HepG2 (cell line): ENCODE results near the gene RAC2. TPM values are rescaled to one million over a fixed set of nuclear protein-coding genes. Genes with fewer than 3 reads are reported as not detected.

Experiments
- CENPX ChIP-seq: sonication (generic); formaldehyde crosslinking; IDR thresholded peaks from 2 replicates; pipeline ENCODE4 v1.9.0; 2021; ENCODE audit warnings: mild to moderate bottlenecking, missing genetic modification reagents, moderate library complexity
- E2F1 ChIP-seq: sonication (generic); formaldehyde crosslinking; IDR thresholded peaks from 2 replicates; pipeline ENCODE4 v1.5.0; 2020; ENCODE audit warnings: missing genetic modification reagents
- ELF1 ChIP-seq: sonication (generic); formaldehyde crosslinking; IDR thresholded peaks from 2 replicates; pipeline ENCODE4 v1.4.0; 2020; ENCODE audit warnings: missing genetic modification reagents
- FOXK1 ChIP-seq: sonication (generic); formaldehyde crosslinking; IDR thresholded peaks from 2 replicates; pipeline ENCODE4 v1.4.0; 2020; ENCODE audit warnings: low read depth, missing genetic modification reagents, borderline replicate concordance
- FOXK2 ChIP-seq: fragments of 450-650 bp; IDR thresholded peaks from 2 replicates; pipeline ENCODE4 v1.6.1; 2016
- HHEX ChIP-seq: IDR thresholded peaks from 2 replicates; pipeline ENCODE4 v1.6.1; 2016; ENCODE audit warnings: control low read depth
- KAT2B ChIP-seq: fragments of 150-350 bp; IDR thresholded peaks from 2 replicates; pipeline ENCODE4 v1.6.1; 2014; ENCODE audit warnings: low read depth, low read length, borderline replicate concordance
- KLF11 ChIP-seq: IDR thresholded peaks from 2 replicates; pipeline ENCODE4 v1.6.1; 2016; ENCODE audit warnings: missing compliant biosample characterization
- MAFF ChIP-seq: IDR thresholded peaks from 2 replicates; pipeline ENCODE4 v1.6.1; 2011; ENCODE audit warnings: low read depth, low read length, improper control_type of control experiment
- MED13 ChIP-seq: sonication (generic); formaldehyde crosslinking; IDR thresholded peaks from 2 replicates; pipeline ENCODE4 v1.5.0; 2020; ENCODE audit warnings: missing genetic modification reagents
- NFKB2 ChIP-seq: sonication (generic); formaldehyde crosslinking; IDR thresholded peaks from 2 replicates; pipeline ENCODE4 v1.4.0; 2020; ENCODE audit warnings: missing genetic modification reagents, borderline replicate concordance
- PHF8 ChIP-seq: sonication (generic); formaldehyde crosslinking; IDR thresholded peaks from 2 replicates; pipeline ENCODE4 v1.5.0; 2020; ENCODE audit warnings: missing genetic modification reagents
- PPARG ChIP-seq: conservative IDR thresholded peaks from 2 replicates; pipeline ENCODE4 v1.6.1; 2016; ENCODE audit warnings: missing biosample characterization, missing genetic modification reagents
- REL ChIP-seq: sonication (generic); formaldehyde crosslinking; conservative IDR thresholded peaks from 2 replicates; pipeline ENCODE4 v1.8.0; 2022; ENCODE audit warnings: mild to moderate bottlenecking, missing genetic modification reagents, moderate library complexity
- RFXANK ChIP-seq: IDR thresholded peaks from 2 replicates; pipeline ENCODE4 v1.6.1; 2016
- RNF2 ChIP-seq: fragments of 450-650 bp; conservative IDR thresholded peaks from 2 replicates; pipeline ENCODE4 v1.6.1; 2016; ENCODE audit warnings: low read depth
- SIN3A ChIP-seq: IDR thresholded peaks from 2 replicates; pipeline ENCODE4 v1.6.1; 2011; ENCODE audit warnings: low read depth, mild to moderate bottlenecking, control low read depth, low read length, borderline replicate concordance
- ZNF232 ChIP-seq: sonication (generic); formaldehyde crosslinking; IDR thresholded peaks from 2 replicates; pipeline ENCODE4 v1.4.0; 2020; ENCODE audit warnings: missing genetic modification reagents, borderline replicate concordance
- ZNF251 ChIP-seq: sonication (generic); formaldehyde crosslinking; IDR thresholded peaks from 2 replicates; pipeline ENCODE4 v1.9.0; 2021; ENCODE audit warnings: mild to moderate bottlenecking, missing genetic modification reagents
- ZNF547 ChIP-seq: sonication (generic); formaldehyde crosslinking; IDR thresholded peaks from 2 replicates; pipeline ENCODE4 v1.5.1; 2020; ENCODE audit warnings: mild to moderate bottlenecking, missing genetic modification reagents
- ZNF562 ChIP-seq: sonication (generic); formaldehyde crosslinking; IDR thresholded peaks from 2 replicates; pipeline ENCODE4 v1.8.0; 2022; ENCODE audit warnings: missing genetic modification reagents, borderline replicate concordance
- ZSCAN5A ChIP-seq: sonication (generic); formaldehyde crosslinking; IDR thresholded peaks from 2 replicates; pipeline ENCODE4 v1.8.0; 2022; ENCODE audit warnings: mild to moderate bottlenecking, missing genetic modification reagents, borderline replicate concordance
- polyA plus RNA-seq, 8 experiments: library from polyadenylated mRNA; depleted of rRNA in 3 of 8; stranded (reverse) in 7 of 8; unstranded in 1 of 8; fragments of >200 nt; fragmentation: Illumina TruSeq in 4 of 8; extraction: Trizol in 4 of 8; gene quantifications; 2 replicates each; pipeline versions ENCODE4 v1.2.1 to v1.2.3, GENCODE V29; 2011 to 2016; ENCODE audit warnings: low read depth in 4 of 8, missing spikeins in 1 of 8, mixed read lengths in 1 of 8; ENCODE audit not compliant: insufficient read depth in 1 of 8
- total RNA-seq, 5 experiments: library from RNA; depleted of rRNA; stranded (reverse); fragments of >200 nt; fragmentation: Illumina TruSeq; extraction: Trizol; gene quantifications; 2 replicates each; pipeline ENCODE4 v1.2.3, GENCODE V29; 2016; ENCODE audit warnings: low read depth in 1 of 5
- TF ChIP-seq, protein P1 (sequence below): sonication (generic); formaldehyde crosslinking; IDR thresholded peaks from 2 replicates; pipeline ENCODE4 v1.4.0; 2020; ENCODE audit warnings: missing genetic modification reagents
- TF ChIP-seq, protein P2 (sequence below): sonication (generic); formaldehyde crosslinking; IDR thresholded peaks from 2 replicates; pipeline ENCODE4 v1.9.0; 2021; ENCODE audit warnings: missing genetic modification reagents, mild to moderate bottlenecking, borderline replicate concordance
- TF ChIP-seq, protein P3 (sequence below): sonication (generic); formaldehyde crosslinking; IDR thresholded peaks from 2 replicates; pipeline ENCODE4 v1.4.0; 2020; ENCODE audit warnings: mild to moderate bottlenecking, missing genetic modification reagents

RAC2 gene
- total and polyA plus RNA-seq, 2 of the 13 experiments (the other 11 are each of a cell fraction or from before 2014, with no cell fraction given) = 0.73 TPM; not detected in 1

- TF ChIP-seq PHF8 (CRISPR knock-in tag) (no peak), NFKB2 (CRISPR knock-in tag) (no peak), RFXANK (CRISPR knock-in tag) (no peak), CENPX (CRISPR knock-in tag) (no peak), ZNF232 (CRISPR knock-in tag) (no peak), MED13 (CRISPR knock-in tag) (no peak), E2F1 (CRISPR knock-in tag) (no peak), ZNF547 (CRISPR knock-in tag) (no peak; the same call in 1 of the 2 replicates), HHEX (CRISPR knock-in tag) (no peak), KAT2B (no peak), RNF2 (no peak), MAFF (peak; percentile 29; the same call in 1 of the 2 replicates), FOXK2 (no peak), ZSCAN5A (CRISPR knock-in tag) (no peak; the same call in 1 of the 2 replicates), ZNF562 (CRISPR knock-in tag) (no peak), FOXK1 (peak; percentile 11; the same call in 1 of the 2 replicates), ELF1 (CRISPR knock-in tag) (no peak), ZNF251 (CRISPR knock-in tag) (no peak), SIN3A (no peak), REL (CRISPR knock-in tag) (no peak), KLF11 (CRISPR knock-in tag) (no peak), PPARG (CRISPR knock-in tag) (no peak)
- TF ChIP-seq, protein P1, sequence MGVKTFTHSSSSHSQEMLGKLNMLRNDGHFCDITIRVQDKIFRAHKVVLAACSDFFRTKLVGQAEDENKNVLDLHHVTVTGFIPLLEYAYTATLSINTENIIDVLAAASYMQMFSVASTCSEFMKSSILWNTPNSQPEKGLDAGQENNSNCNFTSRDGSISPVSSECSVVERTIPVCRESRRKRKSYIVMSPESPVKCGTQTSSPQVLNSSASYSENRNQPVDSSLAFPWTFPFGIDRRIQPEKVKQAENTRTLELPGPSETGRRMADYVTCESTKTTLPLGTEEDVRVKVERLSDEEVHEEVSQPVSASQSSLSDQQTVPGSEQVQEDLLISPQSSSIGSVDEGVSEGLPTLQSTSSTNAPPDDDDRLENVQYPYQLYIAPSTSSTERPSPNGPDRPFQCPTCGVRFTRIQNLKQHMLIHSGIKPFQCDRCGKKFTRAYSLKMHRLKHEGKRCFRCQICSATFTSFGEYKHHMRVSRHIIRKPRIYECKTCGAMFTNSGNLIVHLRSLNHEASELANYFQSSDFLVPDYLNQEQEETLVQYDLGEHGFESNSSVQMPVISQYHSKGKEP = no peak
- TF ChIP-seq, protein P2, sequence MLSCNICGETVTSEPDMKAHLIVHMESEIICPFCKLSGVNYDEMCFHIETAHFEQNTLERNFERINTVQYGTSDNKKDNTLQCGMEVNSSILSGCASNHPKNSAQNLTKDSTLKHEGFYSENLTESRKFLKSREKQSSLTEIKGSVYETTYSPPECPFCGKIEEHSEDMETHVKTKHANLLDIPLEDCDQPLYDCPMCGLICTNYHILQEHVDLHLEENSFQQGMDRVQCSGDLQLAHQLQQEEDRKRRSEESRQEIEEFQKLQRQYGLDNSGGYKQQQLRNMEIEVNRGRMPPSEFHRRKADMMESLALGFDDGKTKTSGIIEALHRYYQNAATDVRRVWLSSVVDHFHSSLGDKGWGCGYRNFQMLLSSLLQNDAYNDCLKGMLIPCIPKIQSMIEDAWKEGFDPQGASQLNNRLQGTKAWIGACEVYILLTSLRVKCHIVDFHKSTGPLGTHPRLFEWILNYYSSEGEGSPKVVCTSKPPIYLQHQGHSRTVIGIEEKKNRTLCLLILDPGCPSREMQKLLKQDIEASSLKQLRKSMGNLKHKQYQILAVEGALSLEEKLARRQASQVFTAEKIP (CRISPR knock-in tag) = no peak
- TF ChIP-seq, protein P3, sequence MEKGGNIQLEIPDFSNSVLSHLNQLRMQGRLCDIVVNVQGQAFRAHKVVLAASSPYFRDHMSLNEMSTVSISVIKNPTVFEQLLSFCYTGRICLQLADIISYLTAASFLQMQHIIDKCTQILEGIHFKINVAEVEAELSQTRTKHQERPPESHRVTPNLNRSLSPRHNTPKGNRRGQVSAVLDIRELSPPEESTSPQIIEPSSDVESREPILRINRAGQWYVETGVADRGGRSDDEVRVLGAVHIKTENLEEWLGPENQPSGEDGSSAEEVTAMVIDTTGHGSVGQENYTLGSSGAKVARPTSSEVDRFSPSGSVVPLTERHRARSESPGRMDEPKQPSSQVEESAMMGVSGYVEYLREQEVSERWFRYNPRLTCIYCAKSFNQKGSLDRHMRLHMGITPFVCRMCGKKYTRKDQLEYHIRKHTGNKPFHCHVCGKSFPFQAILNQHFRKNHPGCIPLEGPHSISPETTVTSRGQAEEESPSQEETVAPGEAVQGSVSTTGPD (CRISPR knock-in tag) = no peak
These were observed 46.4 kb downstream of the RAC2 start (continued) for GRCh38 chr22:37197451-37198257.
